Gastrocnemius medialis (tissue), 4 donors: ENCODE results near the gene PRKG1.

Source experiments
- POLR2A ChIP-seq, 2 donors: fragments of 450-650 bp; IDR thresholded peaks; one replicate each; pipeline ENCODE4 v1.6.1; 2017; ENCODE audit warnings: antibody characterized with exemption in 2 of 2, mild to moderate bottlenecking in 2 of 2, moderate library complexity in 2 of 2
- TF ChIP-seq, protein P1 (sequence below), 5 experiments: fragments of 450-650 bp in 3 of 5; fragments of 200-600 bp in 2 of 5; sonication (generic) in 2 of 5; IDR thresholded peaks in 4 of 5; conservative IDR thresholded peaks in 1 of 5; 1 replicate in 4 of 5; 2 replicates in 1 of 5; pipeline ENCODE4 v1.5.1; 2016 to 2019; ENCODE audit warnings: antibody characterized with exemption in 5 of 5, mild to moderate bottlenecking in 3 of 5, moderate library complexity in 3 of 5

DNA sequence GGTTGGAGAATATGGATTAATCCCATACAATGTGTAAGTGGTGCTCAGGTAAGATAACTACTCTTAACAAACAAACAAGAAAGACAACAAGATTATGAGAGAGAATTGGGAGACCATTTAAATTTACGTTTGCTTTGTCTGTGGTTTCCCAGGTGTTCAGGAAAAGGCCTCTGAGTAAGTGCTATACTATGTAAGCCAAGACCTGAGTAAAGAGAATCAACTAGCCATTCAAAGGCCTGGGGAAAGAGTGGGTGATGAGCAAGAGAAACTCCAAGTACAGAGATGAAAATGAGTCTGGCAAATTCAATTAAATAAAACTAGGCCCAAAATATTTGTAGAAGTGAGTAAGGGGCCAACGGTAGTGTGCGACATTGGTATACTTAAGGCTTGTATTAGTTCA is 615.2 kb downstream of the PRKG1 start:
- TF ChIP-seq, protein P1, sequence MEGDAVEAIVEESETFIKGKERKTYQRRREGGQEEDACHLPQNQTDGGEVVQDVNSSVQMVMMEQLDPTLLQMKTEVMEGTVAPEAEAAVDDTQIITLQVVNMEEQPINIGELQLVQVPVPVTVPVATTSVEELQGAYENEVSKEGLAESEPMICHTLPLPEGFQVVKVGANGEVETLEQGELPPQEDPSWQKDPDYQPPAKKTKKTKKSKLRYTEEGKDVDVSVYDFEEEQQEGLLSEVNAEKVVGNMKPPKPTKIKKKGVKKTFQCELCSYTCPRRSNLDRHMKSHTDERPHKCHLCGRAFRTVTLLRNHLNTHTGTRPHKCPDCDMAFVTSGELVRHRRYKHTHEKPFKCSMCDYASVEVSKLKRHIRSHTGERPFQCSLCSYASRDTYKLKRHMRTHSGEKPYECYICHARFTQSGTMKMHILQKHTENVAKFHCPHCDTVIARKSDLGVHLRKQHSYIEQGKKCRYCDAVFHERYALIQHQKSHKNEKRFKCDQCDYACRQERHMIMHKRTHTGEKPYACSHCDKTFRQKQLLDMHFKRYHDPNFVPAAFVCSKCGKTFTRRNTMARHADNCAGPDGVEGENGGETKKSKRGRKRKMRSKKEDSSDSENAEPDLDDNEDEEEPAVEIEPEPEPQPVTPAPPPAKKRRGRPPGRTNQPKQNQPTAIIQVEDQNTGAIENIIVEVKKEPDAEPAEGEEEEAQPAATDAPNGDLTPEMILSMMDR (IDR thresholded peaks at IDR 0.05 in 4 of 5, conservative IDR thresholded peaks at IDR 0.05 in 1 of 5) = no peak
- TF ChIP-seq POLR2A (IDR thresholded peaks at IDR 0.05) = no peak
